22Rv1 (cell line): ENCODE data around the gene MEIS2.

Source experiments
- H3K27ac ChIP-seq: fragments of 450-650 bp; 2 replicates; pipeline ENCODE4 v1.5.1; 2017
- ZFX ChIP-seq: fragments of 450-650 bp; IDR thresholded peaks from 2 replicates; pipeline ENCODE4 v1.6.1; 2017; ENCODE audit warnings: antibody characterized with exemption, borderline replicate concordance
- TF ChIP-seq, protein P1 (sequence below): fragments of 450-650 bp; IDR thresholded peaks from 2 replicates; pipeline ENCODE4 v1.5.1; 2017; ENCODE audit warnings: mild to moderate bottlenecking

The MEIS2 gene

DNA sequence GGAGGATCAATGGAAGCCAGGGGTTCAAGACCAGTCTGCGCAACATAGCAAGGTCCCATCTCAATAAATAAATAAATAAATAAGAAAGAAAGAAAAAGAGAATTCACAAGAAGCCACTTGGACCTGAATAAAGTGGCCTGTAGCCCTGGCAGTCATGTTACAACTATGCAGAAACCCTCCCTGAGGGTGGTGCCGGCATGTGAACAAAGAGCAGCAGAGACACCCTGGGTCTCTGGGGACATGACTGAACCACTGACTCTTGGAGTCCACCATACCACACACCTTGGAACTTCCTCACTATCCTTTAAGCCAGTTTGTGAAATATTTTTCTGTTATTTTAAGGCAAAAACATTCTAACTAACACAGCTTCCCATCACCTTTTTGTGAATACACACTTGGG lies 93.0 kb downstream of the MEIS2 start:
- no peak for TF ChIP-seq ZFX
- TF ChIP-seq, protein P1, sequence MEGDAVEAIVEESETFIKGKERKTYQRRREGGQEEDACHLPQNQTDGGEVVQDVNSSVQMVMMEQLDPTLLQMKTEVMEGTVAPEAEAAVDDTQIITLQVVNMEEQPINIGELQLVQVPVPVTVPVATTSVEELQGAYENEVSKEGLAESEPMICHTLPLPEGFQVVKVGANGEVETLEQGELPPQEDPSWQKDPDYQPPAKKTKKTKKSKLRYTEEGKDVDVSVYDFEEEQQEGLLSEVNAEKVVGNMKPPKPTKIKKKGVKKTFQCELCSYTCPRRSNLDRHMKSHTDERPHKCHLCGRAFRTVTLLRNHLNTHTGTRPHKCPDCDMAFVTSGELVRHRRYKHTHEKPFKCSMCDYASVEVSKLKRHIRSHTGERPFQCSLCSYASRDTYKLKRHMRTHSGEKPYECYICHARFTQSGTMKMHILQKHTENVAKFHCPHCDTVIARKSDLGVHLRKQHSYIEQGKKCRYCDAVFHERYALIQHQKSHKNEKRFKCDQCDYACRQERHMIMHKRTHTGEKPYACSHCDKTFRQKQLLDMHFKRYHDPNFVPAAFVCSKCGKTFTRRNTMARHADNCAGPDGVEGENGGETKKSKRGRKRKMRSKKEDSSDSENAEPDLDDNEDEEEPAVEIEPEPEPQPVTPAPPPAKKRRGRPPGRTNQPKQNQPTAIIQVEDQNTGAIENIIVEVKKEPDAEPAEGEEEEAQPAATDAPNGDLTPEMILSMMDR = no peak
- no peak overlapping the region for H3K27ac ChIP-seq

DNA sequence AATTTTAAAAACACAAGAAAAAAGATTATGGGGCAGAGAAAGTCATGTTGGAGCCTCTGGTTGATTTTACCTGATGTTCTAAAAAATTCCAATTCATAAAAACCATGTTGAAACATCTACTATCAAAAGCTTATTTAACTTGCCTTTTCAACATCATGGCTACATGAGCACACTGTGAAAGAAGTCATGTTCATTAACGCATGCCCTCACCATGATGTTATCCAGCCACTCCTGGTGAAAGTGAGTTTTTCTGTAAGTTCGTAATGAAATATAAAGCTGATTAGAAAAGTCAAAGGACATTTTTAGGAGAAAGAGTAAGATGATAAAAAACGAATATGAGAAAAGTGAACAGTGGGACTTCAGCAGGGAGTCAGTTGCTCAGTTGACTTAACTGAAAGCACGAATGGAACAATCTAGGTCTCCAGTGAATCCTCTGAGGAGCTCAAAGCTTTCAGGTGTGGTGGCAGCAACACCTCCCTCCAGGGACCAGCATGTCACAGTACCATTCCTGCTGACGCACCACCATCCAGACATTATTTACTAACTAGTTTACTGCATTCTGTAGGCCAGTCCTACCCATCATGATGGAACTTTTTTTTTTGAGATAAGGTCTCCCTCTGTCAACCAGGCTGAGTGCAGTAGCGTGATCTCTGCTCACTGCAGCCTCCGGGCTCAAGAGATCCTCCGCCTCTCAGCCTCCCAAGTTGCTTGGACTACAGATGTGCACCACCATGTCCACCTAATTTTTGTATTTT lies 95.2 kb downstream of the MEIS2 start:
- H3K27ac ChIP-seq = no peak overlapping the region
- no peak for TF ChIP-seq ZFX
- TF ChIP-seq, protein P1 = no peak

DNA sequence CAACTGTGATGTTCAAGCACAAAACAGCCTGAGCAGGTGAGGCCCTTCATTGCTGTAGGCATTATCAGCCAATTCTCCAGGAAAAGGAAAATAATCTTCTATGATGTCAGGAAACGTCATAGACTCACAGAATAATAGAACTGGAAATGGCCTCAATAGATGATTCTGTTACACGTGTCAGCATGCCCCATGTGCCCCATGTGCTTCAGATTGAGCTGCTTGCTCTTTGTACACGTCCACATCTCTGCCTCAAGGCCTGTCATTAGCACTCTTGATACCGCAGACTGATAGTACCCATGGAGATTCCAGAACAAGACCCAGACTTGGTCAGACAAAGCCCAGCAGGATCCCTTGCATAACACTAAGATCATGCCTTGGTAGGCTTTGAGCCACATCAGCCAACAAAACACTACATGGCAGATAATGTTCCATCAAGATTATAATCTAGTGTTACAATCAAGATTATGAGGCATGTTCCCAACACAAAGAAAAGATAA lies 95.9 kb downstream of the MEIS2 start:
- H3K27ac ChIP-seq = no peak overlapping the region
- no peak for TF ChIP-seq ZFX
- TF ChIP-seq, protein P1 = no peak

DNA sequence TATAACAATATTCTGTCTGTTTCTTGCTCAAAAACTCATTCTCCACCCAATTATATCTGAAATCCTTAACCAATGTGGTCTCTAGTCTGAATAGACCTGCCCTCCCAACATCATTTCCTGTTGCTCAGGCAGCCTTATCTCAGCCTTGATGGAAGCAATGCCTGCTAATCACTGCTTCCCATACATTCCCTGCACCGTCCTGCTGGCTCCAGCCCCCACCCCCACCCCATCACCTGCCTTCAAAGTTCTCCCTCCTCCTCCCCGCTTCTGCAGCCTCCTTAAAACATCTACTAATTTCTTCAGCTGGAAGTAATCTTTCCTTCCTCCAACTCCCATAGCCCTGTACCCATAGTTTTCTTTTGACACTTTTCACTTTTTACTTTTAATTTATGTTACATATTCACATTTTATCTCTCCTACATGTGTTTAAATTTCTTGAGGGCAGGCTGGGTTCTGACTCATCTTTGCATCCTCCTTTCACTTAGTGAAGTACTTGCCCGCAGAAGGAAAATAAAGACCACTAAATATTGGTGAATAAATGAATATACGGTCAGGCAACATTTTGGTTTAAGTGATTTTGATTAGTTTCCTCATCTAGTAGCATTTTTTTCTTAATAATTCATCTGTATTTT lies 98.2 kb downstream of the MEIS2 start:
- TF ChIP-seq, protein P1 = no peak
- no peak for TF ChIP-seq ZFX
- H3K27ac ChIP-seq = no peak overlapping the region

DNA sequence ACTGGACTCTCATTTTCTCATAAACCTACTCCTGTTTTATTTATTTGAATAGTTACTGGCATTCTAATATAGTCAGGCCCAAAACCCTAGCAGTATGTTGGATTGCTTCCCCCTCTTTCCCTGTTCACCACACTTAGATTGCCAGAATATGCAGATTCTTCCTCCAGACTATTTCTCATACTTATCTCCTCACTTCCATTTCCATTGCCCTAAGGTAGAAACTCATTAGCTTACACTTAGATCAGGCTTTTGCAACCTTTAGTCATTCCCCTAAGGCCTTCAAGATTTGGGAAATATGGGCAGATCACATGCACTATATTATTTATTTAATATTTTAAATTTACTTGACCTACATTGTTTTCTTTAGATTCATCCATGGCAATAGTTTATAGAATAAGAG lies 98.9 kb downstream of the MEIS2 start:
- no peak overlapping the region for H3K27ac ChIP-seq

DNA sequence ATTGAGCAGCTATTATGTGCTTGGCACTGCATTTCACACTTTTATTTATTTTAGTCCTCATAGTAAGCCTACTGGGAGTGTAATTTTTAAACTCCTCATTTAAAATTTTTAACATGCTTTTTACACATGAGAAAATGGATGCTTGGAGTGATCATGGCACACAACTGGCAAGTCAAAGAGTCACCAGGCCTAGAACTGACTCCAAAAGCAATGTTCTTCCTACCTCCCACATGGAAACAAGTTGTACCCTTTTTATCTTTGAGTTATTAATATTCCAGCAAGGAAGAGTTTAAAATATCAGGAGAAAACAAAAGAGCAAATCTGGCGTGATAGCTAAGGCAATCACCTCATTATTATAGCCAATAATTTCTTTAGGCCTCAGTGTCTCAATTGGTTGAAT lies 100.6 kb downstream of the MEIS2 start:
- TF ChIP-seq ZFX = no peak
- H3K27ac ChIP-seq = no peak overlapping the region

More for the DNA sequence above, 98.9 kb downstream of the MEIS2 start:
- TF ChIP-seq, protein P1 = no peak
- no peak for TF ChIP-seq ZFX

DNA sequence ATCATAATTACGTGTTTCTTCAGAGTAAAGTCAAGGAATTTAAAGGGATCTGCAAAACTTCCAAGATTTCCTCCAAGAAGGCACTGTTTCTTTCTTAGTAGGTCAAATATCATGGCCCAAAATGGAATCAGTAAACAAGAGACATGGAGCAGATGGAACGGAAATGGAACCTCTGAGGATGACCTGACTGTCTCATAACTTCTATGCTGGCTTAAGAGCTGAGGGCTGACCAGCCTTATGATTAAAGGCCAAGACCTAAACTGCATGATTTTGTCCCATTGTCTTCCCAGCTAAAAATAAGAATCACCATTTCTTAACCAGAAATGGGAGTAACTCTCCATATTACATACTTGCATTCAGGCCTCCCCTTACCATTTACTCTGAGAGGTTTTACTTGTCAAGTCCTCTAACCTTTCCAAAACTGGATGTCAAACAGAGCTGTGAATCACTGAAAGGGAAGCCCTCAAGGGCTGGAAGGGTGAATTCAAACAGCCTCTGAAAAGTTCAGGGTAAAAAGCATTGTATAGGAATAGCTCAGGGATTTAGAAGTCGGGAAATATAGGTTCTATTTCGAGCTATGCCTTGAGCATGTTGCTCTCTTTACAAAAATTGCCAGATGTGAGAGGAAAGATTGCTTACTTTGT lies 103.7 kb downstream of the MEIS2 start:
- no peak overlapping the region for H3K27ac ChIP-seq
- no peak for TF ChIP-seq ZFX
- TF ChIP-seq, protein P1 = no peak
